Activated CD4-positive, alpha-beta T cell treated with anti-CD3 and anti-CD28 coated beads, Interleukin-2, amount 10 ng/mL, durations not matched to agents 24 days and 14 days (primary cell): Measurements from ENCODE around the gene NANOS3. TPM values are rescaled to one million over a fixed set of nuclear protein-coding genes. Genes with fewer than 3 reads are reported as not detected.
A peak's percentile ranks its signal among the peaks of the same experiment; 100 is the strongest.

Experiments used
- DNase-seq: peaks from one replicate; pipeline ENCODE4 v3.0.0; 2022
- H3K27ac Mint-ChIP-seq: one replicate; pipeline ENCODE4 v1.8.0; 2022; ENCODE audit warnings: mild to moderate bottlenecking, mixed read lengths
- H3K27me3 Mint-ChIP-seq: one replicate; pipeline ENCODE4 v1.8.0; 2022; ENCODE audit warnings: mixed read lengths
- H3K36me3 Mint-ChIP-seq: one replicate; pipeline ENCODE4 v1.8.0; 2022; ENCODE audit warnings: low read depth, mild to moderate bottlenecking, mixed read lengths
- H3K4me1 Mint-ChIP-seq: one replicate; pipeline ENCODE4 v1.8.0; 2021; ENCODE audit warnings: mixed read lengths
- H3K4me3 Mint-ChIP-seq: one replicate; pipeline ENCODE4 v1.8.0; 2022; ENCODE audit warnings: mild to moderate bottlenecking, moderate library complexity, mixed read lengths
- H3K9me3 Mint-ChIP-seq: one replicate; pipeline ENCODE4 v1.8.0; 2021; ENCODE audit warnings: mixed read lengths
- intact Hi-C: fragments of 100-400 bp; cut with micrococcal nuclease; formaldehyde crosslinking; loops from one replicate; pipeline ENCODE4 v1.15.1; 2023
- total RNA-seq: library from RNA; stranded (reverse); gene quantifications from 2 replicates; pipeline ENCODE4 v1.2.3, GENCODE V29; 2022

NANOS3 gene
- total RNA-seq, 1 donor from 2014 or later: 1.4 TPM

- H3K36me3 Mint-ChIP-seq: no peaks in the 10 kb centered on the region
- H3K4me1 Mint-ChIP-seq: peaks cover 34% of the 10 kb centered on the region
- H3K9me3 Mint-ChIP-seq: no peaks in the 10 kb centered on the region
- H3K27me3 Mint-ChIP-seq: no peaks in the 10 kb centered on the region
- peak overlapping the region; percentile 89 for H3K27ac Mint-ChIP-seq
- peak; percentile 77 for DNase-seq
- H3K4me3 Mint-ChIP-seq: peak overlapping the region; percentile 70
- intact Hi-C loops: loop anchor here (2.0 to 10.0 kb wide), 4 partner anchors 26 to 594 kb away; partner anchors contain the start of genes ASF1B, BRME1, CC2D1A and PTGER1
Observed at GRCh38 chr19:13881251-13881691, 4.3 kb downstream of the NANOS3 start.

GRCh38 chr19:13881692-13882418 is 4.9 kb downstream of the NANOS3 start:
- peak overlapping the region; percentile 89 for H3K27ac Mint-ChIP-seq
- peaks cover 34% of the 10 kb centered on the region for H3K4me1 Mint-ChIP-seq
- H3K9me3 Mint-ChIP-seq: no peaks in the 10 kb centered on the region
- H3K4me3 Mint-ChIP-seq: peak overlapping the region; percentile 70
- intact Hi-C loops: loop anchor here (2.0 to 10.0 kb wide), 4 partner anchors 25 to 593 kb away; partner anchors contain the start of genes ASF1B, BRME1, CC2D1A and PTGER1
- peak; percentile 82 for DNase-seq
- no peaks in the 10 kb centered on the region for H3K27me3 Mint-ChIP-seq
- no peaks in the 10 kb centered on the region for H3K36me3 Mint-ChIP-seq

GRCh38 chr19:13882419-13882795 is 5.5 kb downstream of the NANOS3 start:
- Mint-ChIP-seq H3K27ac (peak overlapping the region; percentile 89), H3K4me1 (peaks cover 34% of the 10 kb centered on the region), H3K9me3 (no peaks in the 10 kb centered on the region), H3K36me3 (no peaks in the 10 kb centered on the region), H3K27me3 (no peaks in the 10 kb centered on the region), H3K4me3 (peak overlapping the region; percentile 70)
- intact Hi-C loops: loop anchor here (5.0 to 10.0 kb wide), 2 partner anchors 175 to 592 kb away; partner anchors contain the start of gene PTGER1
- DNase-seq: no peak

- Mint-ChIP-seq H3K27ac (peak overlapping the region; percentile 34), H3K4me3 (no peak overlapping the region), H3K9me3 (no peaks in the 10 kb centered on the region), H3K27me3 (no peaks in the 10 kb centered on the region), H3K4me1 (peaks cover 34% of the 10 kb centered on the region), H3K36me3 (no peaks in the 10 kb centered on the region)
- DNase-seq: no peak
- intact Hi-C loops: loop anchor here (5.0 to 10.0 kb wide), 2 partner anchors 174 to 592 kb away; partner anchors contain the start of gene PTGER1
Observed at GRCh38 chr19:13882836-13883235, 5.9 kb downstream of the NANOS3 start.

GRCh38 chr19:13883516-13884064 is 6.7 kb downstream of the NANOS3 start:
- H3K27ac Mint-ChIP-seq: peak overlapping the region; percentile 9
- H3K27me3 Mint-ChIP-seq: no peaks in the 10 kb centered on the region
- H3K4me3 Mint-ChIP-seq: no peak overlapping the region
- intact Hi-C loops: loop anchor here (5.0 to 10.0 kb wide), 2 partner anchors 174 to 591 kb away; partner anchors contain the start of gene PTGER1
- H3K4me1 Mint-ChIP-seq: peaks cover 34% of the 10 kb centered on the region
- DNase-seq: no peak
- no peaks in the 10 kb centered on the region for H3K9me3 Mint-ChIP-seq
- no peaks in the 10 kb centered on the region for H3K36me3 Mint-ChIP-seq

GRCh38 chr19:13884726-13885591 is 8.0 kb downstream of the NANOS3 start:
- H3K9me3 Mint-ChIP-seq: no peaks in the 10 kb centered on the region
- DNase-seq: no peak
- H3K4me3 Mint-ChIP-seq: no peak overlapping the region
- peaks cover 32% of the 10 kb centered on the region for H3K4me1 Mint-ChIP-seq
- H3K27me3 Mint-ChIP-seq: no peaks in the 10 kb centered on the region
- no peaks in the 10 kb centered on the region for H3K36me3 Mint-ChIP-seq
- intact Hi-C loops: loop anchor here (5.0 to 10.0 kb wide), 2 partner anchors 172 to 590 kb away; partner anchors contain the start of gene PTGER1
- H3K27ac Mint-ChIP-seq: no peak overlapping the region

GRCh38 chr19:13885826-13886365 is 9.0 kb downstream of the NANOS3 start:
- H3K4me3 Mint-ChIP-seq: no peak overlapping the region
- H3K27me3 Mint-ChIP-seq: no peaks in the 10 kb centered on the region
- DNase-seq: no peak
- intact Hi-C loops: loop anchor here (10.0 kb wide), 1 partner anchor 589 kb away; the partner anchor contains the start of gene PTGER1
- H3K36me3 Mint-ChIP-seq: no peaks in the 10 kb centered on the region
- no peaks in the 10 kb centered on the region for H3K9me3 Mint-ChIP-seq
- H3K4me1 Mint-ChIP-seq: peaks cover 25% of the 10 kb centered on the region
- H3K27ac Mint-ChIP-seq: no peak overlapping the region

GRCh38 chr19:13887018-13887436 is 10.1 kb downstream of the NANOS3 start:
- no peaks in the 10 kb centered on the region for H3K36me3 Mint-ChIP-seq
- peaks cover 14% of the 10 kb centered on the region for H3K4me1 Mint-ChIP-seq
- intact Hi-C loops: loop anchor here (10.0 kb wide), 1 partner anchor 588 kb away; the partner anchor contains the start of gene PTGER1
- peak; percentile 68 for DNase-seq
- H3K9me3 Mint-ChIP-seq: no peaks in the 10 kb centered on the region
- no peak overlapping the region for H3K4me3 Mint-ChIP-seq
- H3K27me3 Mint-ChIP-seq: no peaks in the 10 kb centered on the region
- H3K27ac Mint-ChIP-seq: no peak overlapping the region

- Mint-ChIP-seq H3K27me3 (no peaks in the 10 kb centered on the region), H3K4me3 (no peak overlapping the region), H3K4me1 (peaks cover 9% of the 10 kb centered on the region), H3K36me3 (no peaks in the 10 kb centered on the region), H3K9me3 (no peaks in the 10 kb centered on the region), H3K27ac (no peak overlapping the region)
- DNase-seq: no peak
- intact Hi-C loops: loop anchor here (10.0 kb wide), 1 partner anchor 587 kb away; the partner anchor contains the start of gene PTGER1
Observed at GRCh38 chr19:13887517-13887916, 10.6 kb downstream of the NANOS3 start.

GRCh38 chr19:13888281-13888680 is 11.3 kb downstream of the NANOS3 start:
- intact Hi-C loops: loop anchor here (10.0 kb wide), 1 partner anchor 587 kb away; the partner anchor contains the start of gene PTGER1
- DNase-seq: no peak
- Mint-ChIP-seq H3K27ac (no peak overlapping the region), H3K9me3 (no peaks in the 10 kb centered on the region), H3K4me1 (peaks cover 7% of the 10 kb centered on the region), H3K27me3 (no peaks in the 10 kb centered on the region), H3K4me3 (no peak overlapping the region), H3K36me3 (peaks cover 5% of the 10 kb centered on the region)

- Mint-ChIP-seq H3K27me3 (no peaks in the 10 kb centered on the region), H3K36me3 (peaks cover 5% of the 10 kb centered on the region), H3K4me3 (no peak overlapping the region), H3K4me1 (no peaks in the 10 kb centered on the region), H3K9me3 (no peaks in the 10 kb centered on the region), H3K27ac (no peak overlapping the region)
- DNase-seq: no peak
- intact Hi-C loops: no loop called here
Observed at GRCh38 chr19:13890136-13890535, 13.2 kb downstream of the NANOS3 start.

GRCh38 chr19:13892870-13893269 is 15.9 kb downstream of the NANOS3 start:
- H3K27me3 Mint-ChIP-seq: no peaks in the 10 kb centered on the region
- no peak overlapping the region for H3K27ac Mint-ChIP-seq
- peaks cover 5% of the 10 kb centered on the region for H3K36me3 Mint-ChIP-seq
- no peaks in the 10 kb centered on the region for H3K4me1 Mint-ChIP-seq
- no peak overlapping the region for H3K4me3 Mint-ChIP-seq
- intact Hi-C loops: no loop called here
- no peak for DNase-seq
- no peaks in the 10 kb centered on the region for H3K9me3 Mint-ChIP-seq

- Mint-ChIP-seq H3K36me3 (peaks cover 5% of the 10 kb centered on the region), H3K9me3 (no peaks in the 10 kb centered on the region), H3K27ac (no peak overlapping the region), H3K4me1 (no peaks in the 10 kb centered on the region), H3K27me3 (no peaks in the 10 kb centered on the region), H3K4me3 (no peak overlapping the region)
- DNase-seq: no peak
- intact Hi-C loops: no loop called here
Observed at GRCh38 chr19:13894552-13894951, 17.6 kb downstream of the NANOS3 start.
